HUES48 (cell line): ENCODE data around the gene PTPA.

Source experiments
- H3K27ac ChIP-seq: one replicate; pipeline ENCODE4 v1.7.0; 2013; ENCODE audit warnings: low read depth, low read length, inconsistent platforms
- H3K27me3 ChIP-seq: 2 replicates; pipeline ENCODE4 v1.6.1; 2013; ENCODE audit warnings: mild to moderate bottlenecking, low read length; ENCODE audit not compliant: control insufficient read depth, insufficient read depth
- H3K36me3 ChIP-seq: 2 replicates; pipeline ENCODE4 v1.6.1; 2013; ENCODE audit warnings: low read length; ENCODE audit not compliant: control insufficient read depth, insufficient read depth
- H3K4me1 ChIP-seq: 2 replicates; pipeline ENCODE4 v1.6.1; 2013; ENCODE audit warnings: mild to moderate bottlenecking, low read length; ENCODE audit not compliant: control insufficient read depth, insufficient read depth
- H3K4me3 ChIP-seq: 2 replicates; pipeline ENCODE4 v1.5.1; 2013; ENCODE audit warnings: mild to moderate bottlenecking, low read depth, low read length
- H3K9ac ChIP-seq: 2 replicates; pipeline ENCODE4 v1.6.1; 2013; ENCODE audit warnings: mild to moderate bottlenecking, low read depth, low read length, moderate library complexity
- H3K9me3 ChIP-seq: 2 replicates; pipeline ENCODE4 v1.6.1; 2013; ENCODE audit warnings: low read length; ENCODE audit not compliant: control insufficient read depth, insufficient read depth

Gene PTPA

GRCh38 chr9:129073404-129073803, 37.8 kb upstream of the PTPA start:
- Histone ChIP-seq H3K36me3 (peaks cover 12% of the 10 kb centered on the region), H3K9ac (no peak overlapping the region)

GRCh38 chr9:129074106-129074505, 37.1 kb upstream of the PTPA start:
- H3K27me3 ChIP-seq, result no peaks in the 10 kb centered on the region

More at GRCh38 chr9:129073404-129073803, 37.8 kb upstream of the PTPA start:
- Histone ChIP-seq H3K27me3 (no peaks in the 10 kb centered on the region), H3K4me3 (no peak overlapping the region), H3K27ac (no peak overlapping the region), H3K4me1 (peaks cover 19% of the 10 kb centered on the region), H3K9me3 (no peaks in the 10 kb centered on the region)

GRCh38 chr9:129075996-129076639, 35.1 kb upstream of the PTPA start:
- Histone ChIP-seq H3K4me3 (no peak overlapping the region), H3K9me3 (no peaks in the 10 kb centered on the region), H3K27ac (no peak overlapping the region), H3K9ac (no peak overlapping the region), H3K36me3 (no peaks in the 10 kb centered on the region), H3K27me3 (no peaks in the 10 kb centered on the region), H3K4me1 (peaks cover 15% of the 10 kb centered on the region)

More at GRCh38 chr9:129074106-129074505, 37.1 kb upstream of the PTPA start:
- Histone ChIP-seq H3K4me1 (peaks cover 19% of the 10 kb centered on the region), H3K9ac (no peak overlapping the region), H3K4me3 (no peak overlapping the region), H3K36me3 (peaks cover 5% of the 10 kb centered on the region; the same call in 1 of the 2 replicates), H3K27ac (no peak overlapping the region), H3K9me3 (no peaks in the 10 kb centered on the region)

- peaks cover 10% of the 10 kb centered on the region for H3K4me1 ChIP-seq
- no peak overlapping the region for H3K9ac ChIP-seq
- H3K4me3 ChIP-seq, result no peak overlapping the region
- H3K27ac ChIP-seq, result no peak overlapping the region
- no peaks in the 10 kb centered on the region for H3K27me3 ChIP-seq
- H3K36me3 ChIP-seq, result no peaks in the 10 kb centered on the region
- H3K9me3 ChIP-seq, result no peaks in the 10 kb centered on the region
Measured at GRCh38 chr9:129076640-129077037, 34.6 kb upstream of the PTPA start.

GRCh38 chr9:129077236-129077635, 34.0 kb upstream of the PTPA start:
- Histone ChIP-seq H3K9ac (no peak overlapping the region), H3K36me3 (no peaks in the 10 kb centered on the region), H3K4me1 (peaks cover 4% of the 10 kb centered on the region), H3K27me3 (no peaks in the 10 kb centered on the region), H3K27ac (no peak overlapping the region), H3K4me3 (no peak overlapping the region), H3K9me3 (no peaks in the 10 kb centered on the region)

GRCh38 chr9:129078691-129079503, 32.3 kb upstream of the PTPA start:
- Histone ChIP-seq H3K4me3 (no peak overlapping the region), H3K4me1 (peaks cover 3% of the 10 kb centered on the region; the same call in 1 of the 2 replicates), H3K27ac (no peak overlapping the region), H3K27me3 (no peaks in the 10 kb centered on the region), H3K9ac (no peak overlapping the region), H3K36me3 (peaks cover 3% of the 10 kb centered on the region; the same call in 1 of the 2 replicates), H3K9me3 (no peaks in the 10 kb centered on the region)

GRCh38 chr9:129079829-129080228, 31.4 kb upstream of the PTPA start:
- H3K36me3 ChIP-seq, result peaks cover 10% of the 10 kb centered on the region; the same call in 1 of the 2 replicates
- H3K9ac ChIP-seq, result peak overlapping the region; percentile 30; the same call in 1 of the 2 replicates
- H3K4me3 ChIP-seq, result peak overlapping the region; percentile 78
- H3K27me3 ChIP-seq, result no peaks in the 10 kb centered on the region
- no peaks in the 10 kb centered on the region for H3K9me3 ChIP-seq
- H3K27ac ChIP-seq, result no peak overlapping the region
- peaks cover 3% of the 10 kb centered on the region; the same call in 1 of the 2 replicates for H3K4me1 ChIP-seq

GRCh38 chr9:129080298-129080600, 31.0 kb upstream of the PTPA start:
- H3K4me3 ChIP-seq, result peak overlapping the region; percentile 78
- H3K9ac ChIP-seq, result peak overlapping the region; percentile 30
- H3K4me1 ChIP-seq, result peaks cover 3% of the 10 kb centered on the region; the same call in 1 of the 2 replicates
- H3K9me3 ChIP-seq, result no peaks in the 10 kb centered on the region
- peaks cover 15% of the 10 kb centered on the region for H3K36me3 ChIP-seq
- H3K27ac ChIP-seq, result no peak overlapping the region
- no peaks in the 10 kb centered on the region for H3K27me3 ChIP-seq

GRCh38 chr9:129080601-129081387, 30.4 kb upstream of the PTPA start, which contains the start of gene DOLPP1:
TSS of gene DOLPP1 (plus strand) at chr9:129081111. CDS start at chr9:129081132, 21 bp downstream.
- H3K9me3 ChIP-seq, result no peaks in the 10 kb centered on the region
- H3K4me1 ChIP-seq, result peaks cover 3% of the 10 kb centered on the region; the same call in 1 of the 2 replicates
- no peaks in the 10 kb centered on the region for H3K27me3 ChIP-seq
- H3K4me3 ChIP-seq, result peak within 1 kb of the TSS; percentile 84
- H3K9ac ChIP-seq, result peak within 1 kb of the TSS; percentile 50
- H3K27ac ChIP-seq, result peak within 1 kb of the TSS; percentile 92
- H3K36me3 ChIP-seq, result peaks cover 20% of the 10 kb centered on the region

- H3K9ac ChIP-seq, result peak overlapping the region; percentile 48; the same call in 1 of the 2 replicates
- H3K4me1 ChIP-seq, result peaks cover 3% of the 10 kb centered on the region; the same call in 1 of the 2 replicates
- H3K9me3 ChIP-seq, result no peaks in the 10 kb centered on the region
- H3K4me3 ChIP-seq, result peak overlapping the region; percentile 84
- peaks cover 26% of the 10 kb centered on the region for H3K36me3 ChIP-seq
- peak overlapping the region; percentile 92 for H3K27ac ChIP-seq
- no peaks in the 10 kb centered on the region for H3K27me3 ChIP-seq
Measured at GRCh38 chr9:129081388-129081904, 29.8 kb upstream of the PTPA start.
